AG09319 (cell line): ENCODE results near the gene F7.

Experiments used
- DNase-seq: peaks from one replicate; pipeline ENCODE4 v3.0.0-alpha.2; 2010; ENCODE audit warnings: low read depth; ENCODE audit errors: extremely low read depth
- CTCF ChIP-seq: IDR thresholded peaks from 2 replicates; pipeline ENCODE4 v1.5.1; 2011; ENCODE audit warnings: low read depth, mild to moderate bottlenecking, inconsistent platforms, low read length, moderate library complexity

F7 gene

GRCh38 chr13:113118261-113119021, 12.8 kb downstream of the F7 start:
- no peak for TF ChIP-seq CTCF
- DNase-seq, result no peak

GRCh38 chr13:113119166-113119821, 13.7 kb downstream of the F7 start:
- no peak for TF ChIP-seq CTCF
- DNase-seq, result no peak

GRCh38 chr13:113119822-113120189, 14.2 kb downstream of the F7 start:
- DNase-seq, result no peak
- TF ChIP-seq CTCF, result no peak

- DNase-seq, result no peak
- no peak for TF ChIP-seq CTCF
These were observed 14.9 kb downstream of the F7 start for GRCh38 chr13:113120300-113121182.

GRCh38 chr13:113121183-113121927, 15.8 kb downstream of the F7 start:
- TF ChIP-seq CTCF, result no peak
- DNase-seq, result no peak

- TF ChIP-seq CTCF, result no peak
- no peak for DNase-seq
These were observed 16.4 kb downstream of the F7 start for GRCh38 chr13:113121928-113122471.
